B cell (primary cell): ENCODE data around the gene PISD. TPM values are rescaled to one million over a fixed set of nuclear protein-coding genes. Genes with fewer than 3 reads are reported as not detected.

Experiments used
- ATAC-seq: fragments of 200-7000 bp; cut with Tn5 transposase; one replicate; pipeline ENCODE4 v1.10.0; 2021; ENCODE audit warnings: low read depth, mild to moderate bottlenecking, moderate number of reproducible peaks, moderate library complexity
- CTCF ChIA-PET: fragments of 350-600 bp; sonication (Branson Sonifier 250); formaldehyde crosslinking; loops from one replicate; lab custom pipeline; 2021; ENCODE audit warnings: antibody characterized with exemption, inconsistent platforms; lab: Charles Lee
- POLR2A ChIA-PET: fragments of 350-600 bp; sonication (Branson Sonifier 250); formaldehyde crosslinking; loops from one replicate; lab custom pipeline; 2021; ENCODE audit warnings: antibody characterized with exemption; lab: Charles Lee
- DNase-seq: peaks from one replicate; pipeline ENCODE4 v3.0.0; 2013
- H2AFZ ChIP-seq: 2 replicates; pipeline ENCODE4 v1.6.1; 2012; ENCODE audit warnings: mild to moderate bottlenecking, low read depth, low read length; ENCODE audit not compliant: insufficient read depth, poor library complexity, severe bottlenecking
- H3K27ac ChIP-seq, 2 donors: 1 replicate in 1 of 2; 2 replicates in 1 of 2; pipeline ENCODE4 v1.5.1; 2012 to 2013; ENCODE audit warnings: low read length in 2 of 2, mild to moderate bottlenecking in 2 of 2, moderate library complexity in 1 of 2
- H3K27me3 ChIP-seq, 4 experiments: fragments of 200-600 bp in 1 of 4; sonication (generic) in 1 of 4; replicated peaks in 1 of 4; 1 replicate in 2 of 4; 2 replicates in 2 of 4; pipeline versions ENCODE4 v1.6.1 to v1.7.0; 2013 to 2016; ENCODE audit warnings: low read length in 3 of 4, mild to moderate bottlenecking in 2 of 4, mixed read lengths in 1 of 4, moderate library complexity in 1 of 4; ENCODE audit not compliant: insufficient read depth in 4 of 4, control insufficient read depth in 3 of 4; ENCODE audit errors: control extremely low read depth in 1 of 4
- H3K36me3 ChIP-seq, 2 experiments: replicated peaks in 1 of 2; 1 replicate in 1 of 2; 2 replicates in 1 of 2; pipeline versions ENCODE4 v1.6.1 to v1.7.1; 2013; ENCODE audit warnings: low read length in 1 of 2; ENCODE audit not compliant: insufficient read depth in 2 of 2, control insufficient read depth in 1 of 2; ENCODE audit errors: control extremely low read depth in 1 of 2, extremely low read depth in 1 of 2
- H3K4me1 ChIP-seq, 2 donors: fragments of 200-600 bp in 1 of 2; sonication (generic) in 1 of 2; 1 replicate in 1 of 2; 2 replicates in 1 of 2; pipeline versions ENCODE4 v1.5.1 to v1.6.1; 2013 to 2017; ENCODE audit warnings: low read length in 2 of 2; ENCODE audit not compliant: control insufficient read depth in 2 of 2, insufficient read depth in 2 of 2
- H3K4me2 ChIP-seq: replicated peaks from 2 replicates; pipeline ENCODE3; 2012; ENCODE audit warnings: mild to moderate bottlenecking, low read depth, low read length; ENCODE audit not compliant: poor library complexity, severe bottlenecking
- H3K4me3 ChIP-seq, 5 experiments: fragments of 200-600 bp in 1 of 5; sonication (generic) in 1 of 5; 1 replicate in 3 of 5; 2 replicates in 2 of 5; pipeline versions ENCODE4 v1.5.1 to v1.7.0; 2011 to 2016; ENCODE audit warnings: low read length in 4 of 5, mild to moderate bottlenecking in 4 of 5, low read depth in 2 of 5, control low read depth in 1 of 5, moderate library complexity in 1 of 5; ENCODE audit not compliant: insufficient read depth in 1 of 5; ENCODE audit errors: control extremely low read depth in 1 of 5, extremely low read depth in 1 of 5
- H3K79me2 ChIP-seq: fragments of 200-600 bp; sonication (generic); one replicate; pipeline ENCODE4 v1.6.0; 2016; ENCODE audit warnings: low read length; ENCODE audit not compliant: control insufficient read depth, insufficient read depth
- H3K9ac ChIP-seq: fragments of 200-600 bp; sonication (generic); 2 replicates; pipeline ENCODE4 v1.6.1; 2017; ENCODE audit warnings: mild to moderate bottlenecking, low read length, moderate library complexity
- H3K9me3 ChIP-seq, 3 donors: one replicate each; pipeline versions ENCODE4 v1.6.1 to v1.7.1; 2013; ENCODE audit warnings: low read length in 2 of 3; ENCODE audit not compliant: control insufficient read depth in 2 of 3, insufficient read depth in 1 of 3; ENCODE audit errors: control extremely low read depth in 1 of 3
- H4K20me1 ChIP-seq: 2 replicates; pipeline ENCODE4 v1.6.0; 2012; ENCODE audit warnings: mild to moderate bottlenecking, low read length; ENCODE audit not compliant: insufficient read depth, control insufficient read depth, poor library complexity, severe bottlenecking
- H3K27ac Mint-ChIP-seq: one replicate; pipeline ENCODE4 v1.8.0; 2021; ENCODE audit warnings: mixed read lengths
- H3K27me3 Mint-ChIP-seq: one replicate; pipeline ENCODE4 v1.8.0; 2021; ENCODE audit warnings: mixed read lengths
- H3K4me1 Mint-ChIP-seq: one replicate; pipeline ENCODE4 v1.8.0; 2021; ENCODE audit warnings: mixed read lengths
- H3K4me3 Mint-ChIP-seq: one replicate; pipeline ENCODE4 v1.8.0; 2021; ENCODE audit warnings: mixed read lengths
- H3K9me3 Mint-ChIP-seq: one replicate; pipeline ENCODE4 v1.8.0; 2022; ENCODE audit warnings: mixed read lengths; ENCODE audit not compliant: insufficient read depth
- CTCF ChIP-seq: fragments of 200-600 bp; IDR thresholded peaks from one replicate; pipeline ENCODE4 v1.8.0; 2022; ENCODE audit warnings: antibody characterized with exemption, mild to moderate bottlenecking
- EZH2 ChIP-seq: IDR thresholded peaks from 2 replicates; pipeline ENCODE4 v1.6.1; 2012; ENCODE audit warnings: borderline replicate concordance, low read depth, mild to moderate bottlenecking, moderate library complexity, low read length; ENCODE audit not compliant: insufficient read depth, poor library complexity, severe bottlenecking
- WGBS: methylation state at CpG from one replicate; pipeline ENCODE4 v1.1.5; 2013; ENCODE audit warnings: missing lambda C conversion rate; ENCODE audit not compliant: insufficient coverage; 5-methylcytosine and 5-hydroxymethylcytosine counted together
- intact Hi-C: fragments of 100-400 bp; cut with micrococcal nuclease; formaldehyde crosslinking; loops from one replicate; pipeline ENCODE4 v1.10.0; 2022
- polyA plus RNA-seq: library from polyadenylated mRNA; depleted of rRNA; stranded (reverse); fragments of >200 nt; gene quantifications from 2 replicates; pipeline ENCODE4 v1.2.3, GENCODE V29; 2012
- total RNA-seq, 2 donors: library from RNA; stranded (reverse); fragments of 120-200 nt in 1 of 2; gene quantifications; 1 replicate in 1 of 2; 2 replicates in 1 of 2; pipeline versions ENCODE4 v1.2.3 to v1.2.4, GENCODE V29; 2013 to 2022

The PISD gene
- total and polyA plus RNA-seq, 2 donors (not counting 1 experiment from before 2014, with no cell fraction given), result 35.6 to 52.5 TPM

- ATAC-seq (no peak), DNase-seq (peak; percentile 37)
- Mint-ChIP-seq H3K4me1 (peaks cover 62% of the 10 kb centered on the region), H3K9me3 (no peaks in the 10 kb centered on the region), H3K27me3 (no peaks in the 10 kb centered on the region), H3K27ac (peak overlapping the region; percentile 72), H3K4me3 (peak overlapping the region; percentile 92)
- peaks cover 40% of the 10 kb centered on the region for H4K20me1 ChIP-seq
- H2AFZ ChIP-seq, result no peak overlapping the region
- H3K4me3 ChIP-seq, result peak overlapping the region in 3 of 5 experiments; percentile 64 to 79 (median 68)
- intact Hi-C loops, result no loop called here
- TF ChIP-seq CTCF (no peak), EZH2 (no peak)
- H3K27me3 ChIP-seq, result no peaks in the 10 kb centered on the region
- peaks cover 23 to 55% of the 10 kb centered on the region in 2 donors for H3K4me1 ChIP-seq
- H3K36me3 ChIP-seq, result peaks cover 0 to 17% of the 10 kb centered on the region in 2 experiments
- H3K79me2 ChIP-seq, result peaks cover 65% of the 10 kb centered on the region
- H3K9me3 ChIP-seq, result no peaks in the 10 kb centered on the region
- H3K9ac ChIP-seq, result peak overlapping the region; percentile 76
- CTCF ChIA-PET, result interaction anchor here (1.2 to 7.8 kb wide), 5 partner anchors 9 to 178 kb away, joined by 7 to 88 read pairs (median 9); partner anchors contain the start of gene PISD
- H3K4me2 ChIP-seq, result peak overlapping the region; percentile 79
- POLR2A ChIA-PET, result interaction anchor here (0.7 to 3.2 kb wide), 3 partner anchors 25 to 48 kb away, joined by 3 to 13 read pairs (median 5); partner anchors contain the start of gene PISD
- H3K27ac ChIP-seq, result peak overlapping the region; percentile 95 to 98
- 89% methylated on average over 13 of the region's 17 CpGs for WGBS
These were observed 32.9 kb downstream of the PISD start for GRCh38 chr22:31628969-31629708.

GRCh38 chr22:31628362-31628761 lies 33.7 kb downstream of the PISD start:
- no peak for TF ChIP-seq EZH2
- no peak for TF ChIP-seq CTCF
- Histone ChIP-seq H3K36me3 (peaks cover 0 to 19% of the 10 kb centered on the region in 2 experiments), H2AFZ (no peak overlapping the region), H3K4me2 (no peak overlapping the region), H3K27ac (peak overlapping the region in 1 of 2 donors; percentile 50), H3K9me3 (no peaks in the 10 kb centered on the region), H4K20me1 (peaks cover 44% of the 10 kb centered on the region), H3K9ac (no peak overlapping the region), H3K79me2 (peaks cover 65% of the 10 kb centered on the region), H3K4me1 (peaks cover 23 to 49% of the 10 kb centered on the region in 2 donors), H3K4me3 (no peak overlapping the region), H3K27me3 (no peaks in the 10 kb centered on the region)
- WGBS, result no CpG with 5 or more reads among the region's 1 CpG
- CTCF ChIA-PET, result interaction anchor here (1.8 kb wide), 1 partner anchor 9 kb away, joined by 8 read pairs; no protein-coding TSS in a partner anchor
- no peak for ATAC-seq
- POLR2A ChIA-PET, result no interaction called here
- no peaks in the 10 kb centered on the region for H3K27me3 Mint-ChIP-seq
- DNase-seq, result no peak
- peak overlapping the region; percentile 72 for H3K27ac Mint-ChIP-seq
- peaks cover 57% of the 10 kb centered on the region for H3K4me1 Mint-ChIP-seq
- intact Hi-C loops, result no loop called here
- H3K9me3 Mint-ChIP-seq, result no peaks in the 10 kb centered on the region
- peak overlapping the region; percentile 92 for H3K4me3 Mint-ChIP-seq
